K562 (cell line): ENCODE measurements around the gene GRIK2. TPM values are rescaled to one million over a fixed set of nuclear protein-coding genes. Genes with fewer than 3 reads are reported as not detected.

Experiments
- ATAC-seq: fragments of 200-7000 bp; cut with Tn5 transposase; 3 replicates; pipeline ENCODE4 v1.9.1; 2020; ENCODE audit warnings: moderate library complexity
- BruUV-seq: library from RNA; stranded (reverse); fragments of 400-500 nt; replicated peaks from 2 replicates; lab custom pipeline; 2021; lab: Mats Ljungman, UMichigan
- CTCF ChIA-PET: fragments of 300-600 bp; formaldehyde crosslinking; extraction: SDS; loops from one replicate; lab custom pipeline; 2021; ENCODE audit warnings: low intra/inter-chr PET ratio; lab: Yijun Ruan, JAX
- POLR2A ChIA-PET: fragments of 300-600, 350-650 bp; sonication (Branson Sonifier 250); formaldehyde crosslinking; extraction: SDS; loops from one replicate; lab custom pipeline; 2021; ENCODE audit warnings: antibody characterized with exemption, inconsistent platforms; lab: Yijun Ruan, JAX
- DNase-seq, 4 experiments: peaks; one replicate each; pipeline versions ENCODE4 v3.0.0 to v3.0.0-alpha.2; 2011 to 2018; ENCODE audit warnings: low spot score in 3 of 4, mixed read lengths in 3 of 4; ENCODE audit errors: extremely low read depth in 1 of 4
- FAIRE-seq: peaks from 2 replicates; lab custom pipeline; 2011; peaks lifted over from hg19 to GRCh38; lab: Jason Lieb, UNC
- H2AFZ ChIP-seq: 2 replicates; pipeline ENCODE4 v1.6.0; 2011; ENCODE audit warnings: low read depth, low read length, control low read depth, inconsistent platforms
- H3K27ac ChIP-seq: fragments of 200-600 bp; 3 replicates; pipeline ENCODE4 v1.8.0; 2011; ENCODE audit warnings: low read depth, mild to moderate bottlenecking, control low read depth, inconsistent platforms, low read length, moderate library complexity, mixed read lengths; ENCODE audit errors: extremely low read depth
- H3K27me3 ChIP-seq, 2 experiments: fragments of 300-600 bp in 1 of 2; 2 replicates in 1 of 2; 3 replicates in 1 of 2; pipeline versions ENCODE4 v1.6.0 to v1.8.0; 2011; ENCODE audit warnings: inconsistent platforms in 2 of 2, low read length in 2 of 2, mild to moderate bottlenecking in 1 of 2, mixed read lengths in 1 of 2, moderate library complexity in 1 of 2; ENCODE audit not compliant: control insufficient read depth in 2 of 2, insufficient read depth in 2 of 2
- H3K36me3 ChIP-seq: fragments of 300-600 bp; 3 replicates; pipeline ENCODE4 v1.8.0; 2011; ENCODE audit warnings: mild to moderate bottlenecking, low read length, inconsistent platforms; ENCODE audit not compliant: control insufficient read depth, insufficient read depth
- H3K4me1 ChIP-seq, 2 experiments: fragments of 200-600 bp in 1 of 2; replicated peaks in 1 of 2; 2 replicates in 1 of 2; 3 replicates in 1 of 2; pipeline versions ENCODE4 v1.5.1 to v1.8.0; 2011; ENCODE audit warnings: inconsistent platforms in 2 of 2, low read length in 2 of 2, mild to moderate bottlenecking in 1 of 2, mixed read lengths in 1 of 2, moderate library complexity in 1 of 2; ENCODE audit not compliant: control insufficient read depth in 2 of 2, insufficient read depth in 2 of 2
- H3K4me2 ChIP-seq: 2 replicates; pipeline ENCODE4 v1.6.1; 2011; ENCODE audit warnings: low read length, control low read depth, inconsistent platforms, mixed read lengths; ENCODE audit not compliant: insufficient read depth
- H3K4me3 ChIP-seq: fragments of 200-600 bp; sonication (generic), shearing (Covaris generic); 2 replicates; pipeline ENCODE4 v1.5.1; 2016; ENCODE audit warnings: control low read depth, inconsistent platforms
- H3K79me2 ChIP-seq: fragments of 200-600 bp; 3 replicates; pipeline ENCODE4 v1.8.0; 2011; ENCODE audit warnings: low read length, inconsistent platforms; ENCODE audit not compliant: control insufficient read depth, insufficient read depth
- H3K9ac ChIP-seq, 2 experiments: 2 replicates each; pipeline versions ENCODE4 v1.6.0 to v1.6.1; 2011; ENCODE audit warnings: low read depth in 2 of 2, low read length in 2 of 2, control low read depth in 1 of 2, inconsistent platforms in 1 of 2, mild to moderate bottlenecking in 1 of 2, mixed read lengths in 1 of 2; ENCODE audit not compliant: insufficient read depth in 1 of 2
- H3K9me1 ChIP-seq: one replicate; pipeline ENCODE4 v1.6.0; 2011; ENCODE audit warnings: inconsistent platforms, mild to moderate bottlenecking, low read length, moderate library complexity; ENCODE audit not compliant: control insufficient read depth, insufficient read depth
- H3K9me3 ChIP-seq: replicated peaks from 2 replicates; pipeline ENCODE4 v1.5.1; 2011; ENCODE audit warnings: low read depth, low read length, inconsistent platforms; ENCODE audit not compliant: control insufficient read depth, insufficient read depth
- H4K20me1 ChIP-seq: replicated peaks from 2 replicates; pipeline ENCODE4 v1.6.1; 2011; ENCODE audit warnings: low read length, inconsistent platforms, mixed read lengths; ENCODE audit not compliant: control insufficient read depth, insufficient read depth
- ARID2 ChIP-seq: fragments of 450-650 bp; IDR thresholded peaks from 2 replicates; pipeline ENCODE4 v1.6.1; 2017; ENCODE audit warnings: antibody characterized with exemption, mild to moderate bottlenecking
- DNMT1 ChIP-seq: fragments of 450-650 bp; IDR thresholded peaks from 2 replicates; pipeline ENCODE4 v1.6.1; 2016; ENCODE audit warnings: antibody characterized with exemption, mild to moderate bottlenecking
- EZH2 ChIP-seq: IDR thresholded peaks from 2 replicates; pipeline ENCODE4 v1.6.1; 2012; ENCODE audit warnings: low read depth, mild to moderate bottlenecking, inconsistent platforms, low read length, borderline replicate concordance
- IFI16 ChIP-seq: fragments of 250-450 bp; sonication (Bioruptor Pico); IDR thresholded peaks from 2 replicates; pipeline ENCODE4 v2.1.2; 2022; ENCODE audit warnings: mild to moderate bottlenecking, inconsistent platforms
- L3MBTL2 ChIP-seq: fragments of 450-650 bp; IDR thresholded peaks from 2 replicates; pipeline ENCODE4 v1.6.1; 2016; ENCODE audit warnings: mild to moderate bottlenecking, moderate library complexity
- MECOM ChIP-seq: fragments of 250-450 bp; sonication (Bioruptor Pico); IDR thresholded peaks from 2 replicates; pipeline ENCODE4 v1.8.0; 2022; ENCODE audit warnings: inconsistent platforms
- MEIS2 ChIP-seq: fragments of 450-650 bp; IDR thresholded peaks from 2 replicates; pipeline ENCODE4 v1.6.1; 2014; ENCODE audit warnings: mild to moderate bottlenecking; ENCODE audit not compliant: partially characterized antibody
- NFIC ChIP-seq: fragments of 450-650 bp; IDR thresholded peaks from 2 replicates; pipeline ENCODE4 v1.6.1; 2017; ENCODE audit warnings: mild to moderate bottlenecking, inconsistent platforms
- NFRKB ChIP-seq: fragments of 450-650 bp; IDR thresholded peaks from 2 replicates; pipeline ENCODE4 v1.6.1; 2016; ENCODE audit warnings: low read depth
- PURB ChIP-seq: sonication (generic); formaldehyde crosslinking; IDR thresholded peaks from 2 replicates; pipeline ENCODE4 v1.9.0; 2021; ENCODE audit warnings: low read depth, mild to moderate bottlenecking, missing genetic modification reagents
- SMAD2 ChIP-seq: fragments of 150-350 bp; IDR thresholded peaks from 2 replicates; pipeline ENCODE4 v1.6.1; 2014; ENCODE audit warnings: low read depth, mild to moderate bottlenecking, low read length
- ZNF143 ChIP-seq: sonication (generic); formaldehyde crosslinking; IDR thresholded peaks from 2 replicates; pipeline ENCODE4 v1.9.0; 2022; ENCODE audit warnings: mild to moderate bottlenecking, missing genetic modification reagents
- ZNF184 ChIP-seq: sonication (generic); formaldehyde crosslinking; IDR thresholded peaks from 2 replicates; pipeline ENCODE4 v1.5.0; 2020; ENCODE audit warnings: missing genetic modification reagents
- ZNF232 ChIP-seq: sonication (generic); formaldehyde crosslinking; IDR thresholded peaks from 2 replicates; pipeline ENCODE4 v1.8.0; 2022; ENCODE audit warnings: mild to moderate bottlenecking, missing genetic modification reagents
- ZNF644 ChIP-seq: fragments of 200-800 bp; sonication (Bioruptor generic); IDR thresholded peaks from 2 replicates; pipeline ENCODE4 v1.6.1; 2016; ENCODE audit warnings: low read depth, missing genetic modification characterization, missing compliant biosample characterization
- WGBS: fragments of 100-300 bp; shearing (Covaris generic); methylation state at CpG from one replicate; pipeline ENCODE4 v1.1.6; 2016; ENCODE audit warnings: low coverage, mixed read lengths; ENCODE audit not compliant: insufficient coverage; ENCODE audit errors: missing lambda C conversion rate; 5-methylcytosine and 5-hydroxymethylcytosine counted together
- in situ Hi-C: fragments of 300-500 bp; cut with MboI; formaldehyde crosslinking; loops from 4 replicates; pipeline ENCODE4 v1.15.0; 2018; ENCODE audit warnings: inconsistent platforms, mixed read lengths
- intact Hi-C: fragments of 100-400 bp; cut with micrococcal nuclease; formaldehyde crosslinking; loops from 2 replicates; pipeline ENCODE4 v1.14.2; 2022
- polyA plus RNA-seq, 8 experiments: library from polyadenylated mRNA; depleted of rRNA in 4 of 8; stranded (reverse) in 5 of 8; unstranded in 3 of 8; fragments of >200 nt; fragmentation: Nextera tagmentation in 2 of 8; fragmentation: Illumina TruSeq in 1 of 8; extraction: Ambion mirVana in 2 of 8; extraction: Trizol in 1 of 8; gene quantifications; 2 replicates each; pipeline versions ENCODE4 v1.2.1 to v1.2.3, GENCODE V29; 2011 to 2014; ENCODE audit warnings: inconsistent platforms in 1 of 8, missing spikeins in 1 of 8
- total RNA-seq, 7 experiments: library from RNA; depleted of rRNA in 6 of 7; stranded (reverse); fragments of >200 nt in 6 of 7; fragmentation: Illumina TruSeq in 2 of 7; extraction: Trizol in 2 of 7; gene quantifications; 2 replicates each; pipeline versions ENCODE4 v1.2.1 to v1.2.3, GENCODE V29; 2011 to 2021; ENCODE audit warnings: low replicate concordance in 1 of 7
- TF ChIP-seq, protein P1 (sequence below), 2 experiments: fragments of 250-450 bp in 1 of 2; fragments of 450-650 bp in 1 of 2; sonication (Bioruptor Pico) in 1 of 2; IDR thresholded peaks; 2 replicates each; pipeline versions ENCODE4 v1.6.1 to v1.8.0; 2016 to 2021; ENCODE audit warnings: mild to moderate bottlenecking in 2 of 2, moderate library complexity in 2 of 2, missing compliant biosample characterization in 1 of 2, missing genetic modification characterization in 1 of 2
- TF ChIP-seq, protein P2 (sequence below): sonication (generic); formaldehyde crosslinking; IDR thresholded peaks from 2 replicates; pipeline ENCODE4 v1.8.0; 2022; ENCODE audit warnings: mild to moderate bottlenecking, missing genetic modification reagents
- TF ChIP-seq, protein P3 (sequence below), 3 experiments: IDR thresholded peaks in 2 of 3; conservative IDR thresholded peaks in 1 of 3; 2 replicates each; pipeline ENCODE4 v1.5.1; 2011 to 2012; ENCODE audit warnings: low read length in 3 of 3, mild to moderate bottlenecking in 3 of 3, control low read depth in 2 of 3, improper control_type of control experiment in 1 of 3, inconsistent platforms in 1 of 3, low read depth in 1 of 3, mixed read lengths in 1 of 3, moderate library complexity in 1 of 3; ENCODE audit not compliant: insufficient read depth in 2 of 3
- TF ChIP-seq, protein P4 (sequence below): sonication (generic); IDR thresholded peaks from 2 replicates; pipeline ENCODE4 v1.6.1; 2016

Gene GRIK2
- total and polyA plus RNA-seq, 9 of the 15 experiments (the other 6 are each of a cell fraction or from before 2014, with no cell fraction given) = not detected

DNA sequence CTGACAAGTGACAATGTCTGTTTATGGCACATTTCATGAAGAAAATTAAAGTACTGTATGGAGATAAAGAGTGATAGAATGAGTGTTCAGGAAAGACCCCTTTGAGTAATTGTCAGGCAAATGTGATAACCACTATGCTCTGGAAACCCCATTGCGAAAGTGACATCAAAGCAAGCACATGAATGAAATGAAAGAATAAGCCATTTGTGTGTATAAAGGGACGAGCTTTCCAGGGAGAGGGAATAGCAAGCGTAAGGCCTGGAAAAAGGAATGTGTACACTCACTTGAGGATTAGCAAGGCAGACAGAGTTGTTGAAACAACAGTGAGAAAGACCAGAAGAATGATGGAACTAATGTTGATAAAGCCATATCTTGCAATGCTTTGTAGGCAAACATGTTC is 490.0 kb downstream of the GRIK2 start:
- H3K4me1 ChIP-seq = no peaks in the 10 kb centered on the region
- no peak overlapping the region for H3K4me2 ChIP-seq
- no peak overlapping the region for H3K9ac ChIP-seq
- in situ Hi-C loops = no loop called here
- H3K36me3 ChIP-seq = no peaks in the 10 kb centered on the region
- H3K27me3 ChIP-seq = no peaks in the 10 kb centered on the region
- no peak for DNase-seq
- BruUV-seq = no TSS peak
- H2AFZ ChIP-seq = no peak overlapping the region
- ATAC-seq = no peak
- intact Hi-C loops = no loop called here
- 6% methylated on average over 3 of the region's 3 CpGs for WGBS
- ChIA-PET POLR2A (no interaction called here), CTCF (no interaction called here)
- H3K4me3 ChIP-seq = no peak overlapping the region
- no peaks in the 10 kb centered on the region; the same call in none of the 2 replicates for H3K9me3 ChIP-seq
- FAIRE-seq = no peak
- no peaks in the 10 kb centered on the region for H3K79me2 ChIP-seq
- TF ChIP-seq, protein P1, sequence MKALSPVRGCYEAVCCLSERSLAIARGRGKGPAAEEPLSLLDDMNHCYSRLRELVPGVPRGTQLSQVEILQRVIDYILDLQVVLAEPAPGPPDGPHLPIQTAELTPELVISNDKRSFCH (CRISPR knock-in tag; IDR thresholded peaks at IDR 0.05) = no peak
- TF ChIP-seq, protein P1 (tag; IDR thresholded peaks at IDR 0.05) = no peak
- TF ChIP-seq L3MBTL2 = no peak
- TF ChIP-seq DNMT1 = no peak
- TF ChIP-seq EZH2 = no peak
- no peak for TF ChIP-seq IFI16
- TF ChIP-seq MEIS2 = no peak
- no peak for TF ChIP-seq ZNF644
- no peak for TF ChIP-seq MECOM (CRISPR knock-in tag)
- TF ChIP-seq, protein P2, sequence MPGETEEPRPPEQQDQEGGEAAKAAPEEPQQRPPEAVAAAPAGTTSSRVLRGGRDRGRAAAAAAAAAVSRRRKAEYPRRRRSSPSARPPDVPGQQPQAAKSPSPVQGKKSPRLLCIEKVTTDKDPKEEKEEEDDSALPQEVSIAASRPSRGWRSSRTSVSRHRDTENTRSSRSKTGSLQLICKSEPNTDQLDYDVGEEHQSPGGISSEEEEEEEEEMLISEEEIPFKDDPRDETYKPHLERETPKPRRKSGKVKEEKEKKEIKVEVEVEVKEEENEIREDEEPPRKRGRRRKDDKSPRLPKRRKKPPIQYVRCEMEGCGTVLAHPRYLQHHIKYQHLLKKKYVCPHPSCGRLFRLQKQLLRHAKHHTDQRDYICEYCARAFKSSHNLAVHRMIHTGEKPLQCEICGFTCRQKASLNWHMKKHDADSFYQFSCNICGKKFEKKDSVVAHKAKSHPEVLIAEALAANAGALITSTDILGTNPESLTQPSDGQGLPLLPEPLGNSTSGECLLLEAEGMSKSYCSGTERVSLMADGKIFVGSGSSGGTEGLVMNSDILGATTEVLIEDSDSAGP (CRISPR knock-in tag) = no peak
- no peak for TF ChIP-seq ZNF143 (CRISPR knock-in tag)
- TF ChIP-seq, protein P3, sequence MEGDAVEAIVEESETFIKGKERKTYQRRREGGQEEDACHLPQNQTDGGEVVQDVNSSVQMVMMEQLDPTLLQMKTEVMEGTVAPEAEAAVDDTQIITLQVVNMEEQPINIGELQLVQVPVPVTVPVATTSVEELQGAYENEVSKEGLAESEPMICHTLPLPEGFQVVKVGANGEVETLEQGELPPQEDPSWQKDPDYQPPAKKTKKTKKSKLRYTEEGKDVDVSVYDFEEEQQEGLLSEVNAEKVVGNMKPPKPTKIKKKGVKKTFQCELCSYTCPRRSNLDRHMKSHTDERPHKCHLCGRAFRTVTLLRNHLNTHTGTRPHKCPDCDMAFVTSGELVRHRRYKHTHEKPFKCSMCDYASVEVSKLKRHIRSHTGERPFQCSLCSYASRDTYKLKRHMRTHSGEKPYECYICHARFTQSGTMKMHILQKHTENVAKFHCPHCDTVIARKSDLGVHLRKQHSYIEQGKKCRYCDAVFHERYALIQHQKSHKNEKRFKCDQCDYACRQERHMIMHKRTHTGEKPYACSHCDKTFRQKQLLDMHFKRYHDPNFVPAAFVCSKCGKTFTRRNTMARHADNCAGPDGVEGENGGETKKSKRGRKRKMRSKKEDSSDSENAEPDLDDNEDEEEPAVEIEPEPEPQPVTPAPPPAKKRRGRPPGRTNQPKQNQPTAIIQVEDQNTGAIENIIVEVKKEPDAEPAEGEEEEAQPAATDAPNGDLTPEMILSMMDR (IDR thresholded peaks at IDR 0.05 in 2 of 3, conservative IDR thresholded peaks at IDR 0.05 in 1 of 3; ENCODE audit: insufficient read depth in 2 of 3, low read depth in 1 of 3, low read length in 3 of 3) = no peak
- TF ChIP-seq ZNF184 (CRISPR knock-in tag) = no peak
- TF ChIP-seq, protein P4, sequence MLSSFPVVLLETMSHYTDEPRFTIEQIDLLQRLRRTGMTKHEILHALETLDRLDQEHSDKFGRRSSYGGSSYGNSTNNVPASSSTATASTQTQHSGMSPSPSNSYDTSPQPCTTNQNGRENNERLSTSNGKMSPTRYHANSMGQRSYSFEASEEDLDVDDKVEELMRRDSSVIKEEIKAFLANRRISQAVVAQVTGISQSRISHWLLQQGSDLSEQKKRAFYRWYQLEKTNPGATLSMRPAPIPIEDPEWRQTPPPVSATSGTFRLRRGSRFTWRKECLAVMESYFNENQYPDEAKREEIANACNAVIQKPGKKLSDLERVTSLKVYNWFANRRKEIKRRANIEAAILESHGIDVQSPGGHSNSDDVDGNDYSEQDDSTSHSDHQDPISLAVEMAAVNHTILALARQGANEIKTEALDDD = no peak
- TF ChIP-seq SMAD2 = no peak
- no peak for TF ChIP-seq ZNF232 (CRISPR knock-in tag)
- TF ChIP-seq NFRKB = no peak
- TF ChIP-seq ARID2 = no peak
- TF ChIP-seq PURB (CRISPR knock-in tag) = no peak
- no peak for TF ChIP-seq NFIC
- H3K27ac ChIP-seq = no peak overlapping the region
- H4K20me1 ChIP-seq = no peaks in the 10 kb centered on the region
- no peaks in the 10 kb centered on the region for H3K9me1 ChIP-seq
